H9 (cell line): ENCODE results near the gene PRSS1. TPM values are rescaled to one million over a fixed set of nuclear protein-coding genes. Genes with fewer than 3 reads are reported as not detected.

Source experiments
- DNase-seq: peaks from one replicate; pipeline ENCODE4 v3.0.0-alpha.2; 2017
- H2AFZ ChIP-seq: one replicate; pipeline ENCODE4 v1.6.1; 2013; ENCODE audit warnings: mild to moderate bottlenecking, low read length, control low read depth, moderate library complexity
- H2AK5ac ChIP-seq: 2 replicates; pipeline ENCODE4 v1.6.1; 2013; ENCODE audit warnings: low read length, control low read depth, mixed read lengths; ENCODE audit not compliant: insufficient read length
- H2BK120ac ChIP-seq: one replicate; pipeline ENCODE4 v1.6.1; 2013; ENCODE audit warnings: low read depth, mild to moderate bottlenecking, low read length, control low read depth, inconsistent platforms; ENCODE audit not compliant: poor library complexity, severe bottlenecking
- H2BK12ac ChIP-seq: 2 replicates; pipeline ENCODE4 v1.6.1; 2013; ENCODE audit warnings: low read length, control low read depth, mixed read lengths, low read depth; ENCODE audit not compliant: insufficient read length
- H2BK15ac ChIP-seq: 2 replicates; pipeline ENCODE4 v1.6.1; 2013; ENCODE audit warnings: low read depth, low read length, control low read depth
- H2BK20ac ChIP-seq: one replicate; pipeline ENCODE4 v1.6.1; 2013; ENCODE audit warnings: low read depth, mild to moderate bottlenecking, low read length, control low read depth, inconsistent platforms; ENCODE audit not compliant: poor library complexity, severe bottlenecking
- H2BK5ac ChIP-seq: 2 replicates; pipeline ENCODE4 v1.6.1; 2013; ENCODE audit warnings: low read length, control low read depth, mixed read lengths; ENCODE audit not compliant: insufficient read length
- H3K14ac ChIP-seq: 2 replicates; pipeline ENCODE4 v1.6.1; 2013; ENCODE audit warnings: low read length, control low read depth; ENCODE audit not compliant: insufficient read depth
- H3K18ac ChIP-seq: 2 replicates; pipeline ENCODE4 v1.6.1; 2013; ENCODE audit warnings: low read depth, mild to moderate bottlenecking, mixed read lengths, low read length, control low read depth; ENCODE audit not compliant: insufficient read length
- H3K23ac ChIP-seq: 2 replicates; pipeline ENCODE4 v1.6.1; 2013; ENCODE audit warnings: low read length, control low read depth, mixed read lengths, low read depth; ENCODE audit not compliant: insufficient read length
- H3K23me2 ChIP-seq: 2 replicates; pipeline ENCODE4 v1.6.1; 2013; ENCODE audit warnings: low read depth, mild to moderate bottlenecking, mixed read lengths, low read length, control low read depth; ENCODE audit not compliant: insufficient read length, poor library complexity, severe bottlenecking
- H3K27ac ChIP-seq: 2 replicates; pipeline ENCODE4 v1.5.1; 2013; ENCODE audit warnings: low read length, control low read depth, mixed read lengths, low read depth; ENCODE audit not compliant: insufficient read length
- H3K27me3 ChIP-seq: 2 replicates; pipeline ENCODE4 v1.6.1; 2013; ENCODE audit warnings: low read length, control low read depth, inconsistent platforms; ENCODE audit not compliant: insufficient read depth
- H3K4ac ChIP-seq: 2 replicates; pipeline ENCODE4 v1.6.1; 2013; ENCODE audit warnings: low read depth, mild to moderate bottlenecking, control low read depth, inconsistent platforms, low read length, moderate library complexity
- H3K4me1 ChIP-seq: 2 replicates; pipeline ENCODE4 v1.6.1; 2013; ENCODE audit warnings: low read length, control low read depth, inconsistent platforms; ENCODE audit not compliant: insufficient read depth
- H3K4me2 ChIP-seq: 2 replicates; pipeline ENCODE4 v1.6.1; 2013; ENCODE audit warnings: low read length, control low read depth, mixed read lengths; ENCODE audit not compliant: insufficient read length, insufficient read depth
- H3K56ac ChIP-seq: 2 replicates; pipeline ENCODE4 v1.6.1; 2013; ENCODE audit warnings: low read depth, mild to moderate bottlenecking, mixed read lengths, low read length, control low read depth; ENCODE audit not compliant: insufficient read length
- H3K79me1 ChIP-seq: 2 replicates; pipeline ENCODE4 v1.6.1; 2013; ENCODE audit warnings: low read depth, mild to moderate bottlenecking, moderate library complexity, low read length, control low read depth, inconsistent platforms; ENCODE audit not compliant: insufficient read depth, poor library complexity, severe bottlenecking
- H3K79me2 ChIP-seq: 2 replicates; pipeline ENCODE4 v1.6.1; 2013; ENCODE audit warnings: low read length, control low read depth, inconsistent platforms; ENCODE audit not compliant: insufficient read depth
- H3K9ac ChIP-seq: 2 replicates; pipeline ENCODE4 v1.6.1; 2013; ENCODE audit warnings: low read length, control low read depth, mixed read lengths; ENCODE audit not compliant: insufficient read length; ENCODE audit errors: extremely low read depth
- H3K9me3 ChIP-seq: one replicate; pipeline ENCODE4 v1.6.1; 2013; ENCODE audit warnings: low read depth, low read length, inconsistent platforms; ENCODE audit not compliant: control insufficient read depth
- H3T11ph ChIP-seq: one replicate; pipeline ENCODE4 v1.6.1; 2013; ENCODE audit warnings: mild to moderate bottlenecking, low read length, control low read depth, inconsistent platforms
- H4K20me1 ChIP-seq: one replicate; pipeline ENCODE4 v1.6.1; 2013; ENCODE audit not compliant: control insufficient read depth, insufficient read length, insufficient read depth
- H4K5ac ChIP-seq: 2 replicates; pipeline ENCODE4 v1.6.1; 2013; ENCODE audit warnings: low read depth, mild to moderate bottlenecking, mixed read lengths, low read length, control low read depth; ENCODE audit not compliant: insufficient read length
- H4K8ac ChIP-seq: replicated peaks from 2 replicates; pipeline ENCODE4 v1.6.1; 2013; ENCODE audit warnings: low read length, control low read depth, mixed read lengths, low read depth; ENCODE audit not compliant: insufficient read length
- H4K91ac ChIP-seq: 2 replicates; pipeline ENCODE4 v1.6.1; 2013; ENCODE audit warnings: low read depth, mild to moderate bottlenecking, moderate library complexity, mixed read lengths, low read length, control low read depth; ENCODE audit not compliant: insufficient read length
- H3K27ac Mint-ChIP-seq, 3 experiments: 2 replicates in 2 of 3; 3 replicates in 1 of 3; pipeline ENCODE4 v1.8.0; 2020 to 2021; ENCODE audit warnings: mixed read lengths in 3 of 3, mild to moderate bottlenecking in 1 of 3, moderate library complexity in 1 of 3
- H3K27me3 Mint-ChIP-seq: 2 replicates; pipeline ENCODE4 v1.8.0; 2021; ENCODE audit warnings: low read depth, mild to moderate bottlenecking, moderate library complexity, mixed read lengths
- H3K36me3 Mint-ChIP-seq, 3 experiments: 2 replicates in 2 of 3; 3 replicates in 1 of 3; pipeline ENCODE4 v1.8.0; 2020 to 2021; ENCODE audit warnings: low read depth in 3 of 3, mixed read lengths in 3 of 3; ENCODE audit not compliant: insufficient read depth in 1 of 3
- H3K4me1 Mint-ChIP-seq, 2 experiments: 2 replicates each; pipeline ENCODE4 v1.8.0; 2020; ENCODE audit warnings: mixed read lengths in 2 of 2
- H3K4me3 Mint-ChIP-seq, 2 experiments: 2 replicates in 1 of 2; 3 replicates in 1 of 2; pipeline ENCODE4 v1.8.0; 2020 to 2021; ENCODE audit warnings: mild to moderate bottlenecking in 2 of 2, mixed read lengths in 2 of 2, moderate library complexity in 1 of 2
- H3K9me3 Mint-ChIP-seq, 2 experiments: 2 replicates in 1 of 2; 3 replicates in 1 of 2; pipeline ENCODE4 v1.8.0; 2020; ENCODE audit warnings: mild to moderate bottlenecking in 2 of 2, mixed read lengths in 2 of 2, moderate library complexity in 1 of 2
- WGBS: extraction: QIAGEN DNeasy Blood & Tissue Kit; methylation state at CpG from one replicate; pipeline ENCODE4 v1.1.7; 2013; ENCODE audit warnings: missing lambda C conversion rate, low lambda C conversion rate, mixed read lengths; ENCODE audit not compliant: insufficient read length; ENCODE audit errors: extremely low coverage; 5-methylcytosine and 5-hydroxymethylcytosine counted together
- total RNA-seq: library from RNA; stranded (reverse); gene quantifications from 2 replicates; pipeline ENCODE4 v1.2.1, GENCODE V29; 2021
- TF ChIP-seq, protein P1 (sequence below): fragments of 200-600 bp; sonication (generic); conservative IDR thresholded peaks from 3 replicates; pipeline ENCODE4 v1.8.0; 2021; ENCODE audit warnings: antibody characterized with exemption, mild to moderate bottlenecking

PRSS1 gene
- total RNA-seq, 1 experiment from 2014 or later: not detected

DNA sequence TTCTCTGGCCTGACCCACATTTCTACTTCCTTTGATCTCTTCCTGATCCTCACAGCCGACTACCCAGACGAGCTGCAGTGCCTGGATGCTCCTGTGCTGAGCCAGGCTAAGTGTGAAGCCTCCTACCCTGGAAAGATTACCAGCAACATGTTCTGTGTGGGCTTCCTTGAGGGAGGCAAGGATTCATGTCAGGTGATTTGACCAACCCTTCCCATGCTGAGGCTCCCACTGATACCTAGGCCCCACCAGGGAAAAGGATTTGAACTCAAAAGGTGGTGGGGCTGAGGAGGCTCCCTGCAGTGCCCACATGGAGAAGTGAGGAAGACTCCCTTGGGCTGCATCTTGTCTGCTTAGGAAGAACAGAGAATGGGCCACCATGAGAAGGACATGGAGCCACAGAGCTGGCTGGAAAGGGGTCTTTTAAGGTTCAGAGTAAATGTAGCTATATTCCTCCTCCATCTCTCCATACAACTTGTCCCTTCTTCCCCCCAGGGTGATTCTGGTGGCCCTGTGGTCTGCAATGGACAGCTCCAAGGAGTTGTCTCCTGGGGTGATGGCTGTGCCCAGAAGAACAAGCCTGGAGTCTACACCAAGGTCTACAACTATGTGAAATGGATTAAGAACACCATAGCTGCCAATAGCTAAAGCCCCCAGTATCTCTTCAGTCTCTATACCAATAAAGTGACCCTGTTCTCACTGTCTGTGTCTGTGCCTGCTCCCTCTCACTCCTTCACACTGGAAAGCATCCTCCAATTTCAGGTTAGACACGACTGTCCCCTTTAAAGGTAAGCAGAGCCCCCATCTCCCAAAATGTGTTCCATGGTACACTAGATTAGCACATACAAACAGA, 3.3 kb downstream of the PRSS1 start:
- Mint-ChIP-seq H3K9me3 (peaks cover 0 to 3% of the 10 kb centered on the region in 2 experiments; a peak in 2 of 5 replicates), H3K27ac (no peak overlapping the region), H3K4me3 (no peak overlapping the region), H3K4me1 (peaks cover 0 to 6% of the 10 kb centered on the region in 2 experiments; a peak in 1 of 4 replicates), H3K36me3 (no peaks in the 10 kb centered on the region; a peak in 1 of 7 replicates), H3K27me3 (peaks cover 11% of the 10 kb centered on the region)
- no peak overlapping the region for H3K9ac ChIP-seq
- H4K20me1 ChIP-seq: no peaks in the 10 kb centered on the region
- H3K27ac ChIP-seq: no peak overlapping the region
- no peaks in the 10 kb centered on the region for H3K27me3 ChIP-seq
- no peak overlapping the region for H2AK5ac ChIP-seq
- no peaks in the 10 kb centered on the region for H3K9me3 ChIP-seq
- no peak overlapping the region for H2AFZ ChIP-seq
- H3T11ph ChIP-seq: no peak overlapping the region
- H3K14ac ChIP-seq: no peak overlapping the region
- no peak overlapping the region for H3K4ac ChIP-seq
- TF ChIP-seq, protein P1, sequence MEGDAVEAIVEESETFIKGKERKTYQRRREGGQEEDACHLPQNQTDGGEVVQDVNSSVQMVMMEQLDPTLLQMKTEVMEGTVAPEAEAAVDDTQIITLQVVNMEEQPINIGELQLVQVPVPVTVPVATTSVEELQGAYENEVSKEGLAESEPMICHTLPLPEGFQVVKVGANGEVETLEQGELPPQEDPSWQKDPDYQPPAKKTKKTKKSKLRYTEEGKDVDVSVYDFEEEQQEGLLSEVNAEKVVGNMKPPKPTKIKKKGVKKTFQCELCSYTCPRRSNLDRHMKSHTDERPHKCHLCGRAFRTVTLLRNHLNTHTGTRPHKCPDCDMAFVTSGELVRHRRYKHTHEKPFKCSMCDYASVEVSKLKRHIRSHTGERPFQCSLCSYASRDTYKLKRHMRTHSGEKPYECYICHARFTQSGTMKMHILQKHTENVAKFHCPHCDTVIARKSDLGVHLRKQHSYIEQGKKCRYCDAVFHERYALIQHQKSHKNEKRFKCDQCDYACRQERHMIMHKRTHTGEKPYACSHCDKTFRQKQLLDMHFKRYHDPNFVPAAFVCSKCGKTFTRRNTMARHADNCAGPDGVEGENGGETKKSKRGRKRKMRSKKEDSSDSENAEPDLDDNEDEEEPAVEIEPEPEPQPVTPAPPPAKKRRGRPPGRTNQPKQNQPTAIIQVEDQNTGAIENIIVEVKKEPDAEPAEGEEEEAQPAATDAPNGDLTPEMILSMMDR: no peak
- H3K23ac ChIP-seq: no peak overlapping the region
- H3K79me2 ChIP-seq: no peaks in the 10 kb centered on the region
- H2BK15ac ChIP-seq: no peak overlapping the region
- no peak overlapping the region for H4K8ac ChIP-seq
- no peak overlapping the region for H2BK20ac ChIP-seq
- no peak for DNase-seq
- H3K23me2 ChIP-seq: no peaks in the 10 kb centered on the region
- H3K79me1 ChIP-seq: no peaks in the 10 kb centered on the region
- H4K5ac ChIP-seq: no peak overlapping the region
- no CpG with 5 or more reads among the region's 3 CpGs for WGBS
- H3K4me2 ChIP-seq: no peak overlapping the region
- no peak overlapping the region for H3K56ac ChIP-seq
- H3K4me1 ChIP-seq: no peaks in the 10 kb centered on the region; the same call in 1 of the 2 replicates
- no peak overlapping the region for H2BK12ac ChIP-seq
- no peak overlapping the region for H2BK120ac ChIP-seq
- H3K18ac ChIP-seq: no peak overlapping the region
- H4K91ac ChIP-seq: no peak overlapping the region
- H2BK5ac ChIP-seq: no peak overlapping the region
